Bronchial epithelial cell (primary cell): ENCODE data around the gene DPF3. TPM values are rescaled to one million over a fixed set of nuclear protein-coding genes. Genes with fewer than 3 reads are reported as not detected.

Experiments used
- DNase-seq: peaks from one replicate; pipeline ENCODE4 v3.0.0-alpha.2; 2010; ENCODE audit warnings: low read depth
- FAIRE-seq: peaks from 2 replicates; lab custom pipeline; 2011; peaks lifted over from hg19 to GRCh38; lab: Jason Lieb, UNC
- H3K27me3 ChIP-seq: 2 replicates; pipeline ENCODE4 v1.5.1; 2011; ENCODE audit warnings: low read length; ENCODE audit not compliant: control insufficient read depth, insufficient read depth
- H3K36me3 ChIP-seq: 2 replicates; pipeline ENCODE4 v1.5.1; 2011; ENCODE audit warnings: low read length; ENCODE audit not compliant: control insufficient read depth, insufficient read depth
- H3K4me3 ChIP-seq: 2 replicates; pipeline ENCODE4 v1.5.1; 2011; ENCODE audit warnings: mild to moderate bottlenecking, low read depth, low read length, control low read depth
- CTCF ChIP-seq: IDR thresholded peaks from 2 replicates; pipeline ENCODE4 v1.5.1; 2011; ENCODE audit warnings: mild to moderate bottlenecking, moderate library complexity, low read length, control low read depth, inconsistent platforms; ENCODE audit not compliant: insufficient read depth, severe bottlenecking
- total RNA-seq: library from RNA; depleted of rRNA; stranded (reverse); fragments of >200 nt; gene quantifications from 2 replicates; pipeline ENCODE4 v1.2.1, GENCODE V29; 2014

The DPF3 gene
- total RNA-seq, 1 donor from 2014 or later, result not detected

- no peak overlapping the region for H3K4me3 ChIP-seq
- TF ChIP-seq CTCF, result no peak
- H3K36me3 ChIP-seq, result no peaks in the 10 kb centered on the region
- H3K27me3 ChIP-seq, result no peaks in the 10 kb centered on the region
- DNase-seq, result no peak
- no peak for FAIRE-seq
These were observed 151.6 kb downstream of the DPF3 start for GRCh38 chr14:72742118-72742837.

- H3K27me3 ChIP-seq, result no peaks in the 10 kb centered on the region
- no peaks in the 10 kb centered on the region for H3K36me3 ChIP-seq
- no peak overlapping the region for H3K4me3 ChIP-seq
- FAIRE-seq, result no peak
- no peak for DNase-seq
- no peak for TF ChIP-seq CTCF
These were observed 152.1 kb downstream of the DPF3 start for GRCh38 chr14:72741826-72742117.

- Histone ChIP-seq H3K36me3 (no peaks in the 10 kb centered on the region), H3K27me3 (no peaks in the 10 kb centered on the region), H3K4me3 (no peak overlapping the region)
- FAIRE-seq (peak; percentile 13), DNase-seq (no peak)
- TF ChIP-seq CTCF, result no peak
These were observed 152.7 kb downstream of the DPF3 start for GRCh38 chr14:72740966-72741825.

- H3K4me3 ChIP-seq, result no peak overlapping the region
- TF ChIP-seq CTCF, result no peak
- no peaks in the 10 kb centered on the region for H3K27me3 ChIP-seq
- H3K36me3 ChIP-seq, result no peaks in the 10 kb centered on the region
- DNase-seq (no peak), FAIRE-seq (no peak)
These were observed 153.4 kb downstream of the DPF3 start for GRCh38 chr14:72740504-72740961.

GRCh38 chr14:72739446-72740405 is 154.2 kb downstream of the DPF3 start:
- H3K4me3 ChIP-seq, result no peak overlapping the region
- FAIRE-seq, result no peak
- TF ChIP-seq CTCF, result no peak
- no peak for DNase-seq
- H3K27me3 ChIP-seq, result no peaks in the 10 kb centered on the region
- H3K36me3 ChIP-seq, result no peaks in the 10 kb centered on the region
